Measurements from ENCODE around the gene SHISAL1.

SHISAL1 gene

GRCh38 chr22:44319685-44320084 is 6.9 kb upstream of the SHISAL1 start:
- Histone ChIP-seq H3K36me3 (ENCODE audit: insufficient read depth, low read length) (no peaks in the 10 kb centered on the region), H3K9me3 (ENCODE audit: low read length) (no peaks in the 10 kb centered on the region), H3K27ac (ENCODE audit: low read depth, low read length) (no peak overlapping the region), H3K27me3 (ENCODE audit: control insufficient read depth in 1 of 2, insufficient read depth in 2 of 2, low read length in 2 of 2) (no peaks in the 10 kb centered on the region), H3K4me1 (ENCODE audit: insufficient read depth, low read length) (peaks cover 1% of the 10 kb centered on the region), H3K4me3 (ENCODE audit: low read depth in 1 of 2, low read length in 2 of 2) (no peak overlapping the region), H3K9ac (ENCODE audit: low read length) (no peak overlapping the region)

GRCh38 chr22:44318751-44319150 is 6.0 kb upstream of the SHISAL1 start:
- H3K4me1 ChIP-seq (ENCODE audit: insufficient read depth, low read length) = peaks cover 9% of the 10 kb centered on the region
- H3K36me3 ChIP-seq (ENCODE audit: insufficient read depth, low read length) = no peaks in the 10 kb centered on the region
- H3K4me3 ChIP-seq (ENCODE audit: low read depth in 1 of 2, low read length in 2 of 2) = no peak overlapping the region
- H3K27ac ChIP-seq (ENCODE audit: low read depth, low read length) = no peak overlapping the region
- no peaks in the 10 kb centered on the region for H3K9me3 ChIP-seq (ENCODE audit: low read length)
- no peak overlapping the region for H3K9ac ChIP-seq (ENCODE audit: low read length)
- H3K27me3 ChIP-seq (ENCODE audit: control insufficient read depth in 1 of 2, insufficient read depth in 2 of 2, low read length in 2 of 2) = no peaks in the 10 kb centered on the region

GRCh38 chr22:44317886-44318637 is 5.3 kb upstream of the SHISAL1 start:
- Histone ChIP-seq H3K4me1 (ENCODE audit: insufficient read depth, low read length) (peaks cover 14% of the 10 kb centered on the region), H3K36me3 (ENCODE audit: insufficient read depth, low read length) (no peaks in the 10 kb centered on the region), H3K27me3 (ENCODE audit: control insufficient read depth in 1 of 2, insufficient read depth in 2 of 2, low read length in 2 of 2) (no peaks in the 10 kb centered on the region), H3K27ac (ENCODE audit: low read depth, low read length) (no peak overlapping the region), H3K9me3 (ENCODE audit: low read length) (no peaks in the 10 kb centered on the region), H3K9ac (ENCODE audit: low read length) (no peak overlapping the region), H3K4me3 (ENCODE audit: low read depth in 1 of 2, low read length in 2 of 2) (no peak overlapping the region)

GRCh38 chr22:44317123-44317444 is 4.3 kb upstream of the SHISAL1 start:
- Histone ChIP-seq H3K27me3 (ENCODE audit: control insufficient read depth in 1 of 2, insufficient read depth in 2 of 2, low read length in 2 of 2) (no peaks in the 10 kb centered on the region), H3K9me3 (ENCODE audit: low read length) (no peaks in the 10 kb centered on the region), H3K9ac (ENCODE audit: low read length) (no peak overlapping the region), H3K4me1 (ENCODE audit: insufficient read depth, low read length) (peaks cover 22% of the 10 kb centered on the region), H3K4me3 (ENCODE audit: low read depth in 1 of 2, low read length in 2 of 2) (no peak overlapping the region), H3K27ac (ENCODE audit: low read depth, low read length) (no peak overlapping the region), H3K36me3 (ENCODE audit: insufficient read depth, low read length) (no peaks in the 10 kb centered on the region)

GRCh38 chr22:44316393-44317122 is 3.8 kb upstream of the SHISAL1 start:
- H3K9ac ChIP-seq (ENCODE audit: low read length) = no peak overlapping the region
- peaks cover 27% of the 10 kb centered on the region for H3K4me1 ChIP-seq (ENCODE audit: insufficient read depth, low read length)
- no peaks in the 10 kb centered on the region for H3K36me3 ChIP-seq (ENCODE audit: insufficient read depth, low read length)
- H3K27ac ChIP-seq (ENCODE audit: low read depth, low read length) = no peak overlapping the region
- no peak overlapping the region for H3K4me3 ChIP-seq (ENCODE audit: low read depth in 1 of 2, low read length in 2 of 2)
- H3K9me3 ChIP-seq (ENCODE audit: low read length) = no peaks in the 10 kb centered on the region
- H3K27me3 ChIP-seq (ENCODE audit: control insufficient read depth in 1 of 2, insufficient read depth in 2 of 2, low read length in 2 of 2) = no peaks in the 10 kb centered on the region

GRCh38 chr22:44314425-44315067 is 1.8 kb upstream of the SHISAL1 start:
- no peaks in the 10 kb centered on the region for H3K9me3 ChIP-seq (ENCODE audit: low read length)
- H3K4me3 ChIP-seq (ENCODE audit: low read depth in 1 of 2, low read length in 2 of 2) = no peak overlapping the region
- H3K4me1 ChIP-seq (ENCODE audit: insufficient read depth, low read length) = peaks cover 45% of the 10 kb centered on the region
- no peaks in the 10 kb centered on the region for H3K27me3 ChIP-seq (ENCODE audit: control insufficient read depth in 1 of 2, insufficient read depth in 2 of 2, low read length in 2 of 2)
- H3K27ac ChIP-seq (ENCODE audit: low read depth, low read length) = no peak overlapping the region
- H3K9ac ChIP-seq (ENCODE audit: low read length) = no peak overlapping the region
- H3K36me3 ChIP-seq (ENCODE audit: insufficient read depth, low read length) = no peaks in the 10 kb centered on the region

GRCh38 chr22:44313385-44314006 is 745 bp upstream of the SHISAL1 start:
- Histone ChIP-seq H3K36me3 (ENCODE audit: insufficient read depth, low read length) (no peaks in the 10 kb centered on the region), H3K27me3 (ENCODE audit: control insufficient read depth in 1 of 2, insufficient read depth in 2 of 2, low read length in 2 of 2) (no peaks in the 10 kb centered on the region), H3K4me3 (ENCODE audit: low read depth in 1 of 2, low read length in 2 of 2) (no peak overlapping the region), H3K27ac (ENCODE audit: low read depth, low read length) (peak overlapping the region; percentile 1), H3K9ac (ENCODE audit: low read length) (no peak overlapping the region), H3K4me1 (ENCODE audit: insufficient read depth, low read length) (peaks cover 55% of the 10 kb centered on the region), H3K9me3 (ENCODE audit: low read length) (no peaks in the 10 kb centered on the region)

GRCh38 chr22:44311855-44312170 is 938 bp downstream of the SHISAL1 start:
- Histone ChIP-seq H3K4me1 (ENCODE audit: insufficient read depth, low read length) (peaks cover 72% of the 10 kb centered on the region), H3K4me3 (ENCODE audit: low read depth in 1 of 2, low read length in 2 of 2) (no peak overlapping the region), H3K27me3 (ENCODE audit: control insufficient read depth in 1 of 2, insufficient read depth in 2 of 2, low read length in 2 of 2) (no peaks in the 10 kb centered on the region), H3K9me3 (ENCODE audit: low read length) (no peaks in the 10 kb centered on the region), H3K9ac (ENCODE audit: low read length) (no peak overlapping the region), H3K27ac (ENCODE audit: low read depth, low read length) (peak overlapping the region; percentile 53), H3K36me3 (ENCODE audit: insufficient read depth, low read length) (no peaks in the 10 kb centered on the region)

- H3K36me3 ChIP-seq (ENCODE audit: insufficient read depth, low read length) = no peaks in the 10 kb centered on the region
- H3K27me3 ChIP-seq (ENCODE audit: control insufficient read depth in 1 of 2, insufficient read depth in 2 of 2, low read length in 2 of 2) = no peaks in the 10 kb centered on the region
- peak overlapping the region; percentile 53 for H3K27ac ChIP-seq (ENCODE audit: low read depth, low read length)
- no peak overlapping the region for H3K9ac ChIP-seq (ENCODE audit: low read length)
- no peak overlapping the region for H3K4me3 ChIP-seq (ENCODE audit: low read depth in 1 of 2, low read length in 2 of 2)
- H3K4me1 ChIP-seq (ENCODE audit: insufficient read depth, low read length) = peaks cover 77% of the 10 kb centered on the region
- no peaks in the 10 kb centered on the region for H3K9me3 ChIP-seq (ENCODE audit: low read length)
Observed at GRCh38 chr22:44311104-44311854, 1.5 kb downstream of the SHISAL1 start.

GRCh38 chr22:44309647-44310046 is 3.1 kb downstream of the SHISAL1 start:
- H3K4me3 ChIP-seq (ENCODE audit: low read depth in 1 of 2, low read length in 2 of 2) = no peak overlapping the region
- H3K9me3 ChIP-seq (ENCODE audit: low read length) = no peaks in the 10 kb centered on the region
- peaks cover 91% of the 10 kb centered on the region for H3K4me1 ChIP-seq (ENCODE audit: insufficient read depth, low read length)
- H3K36me3 ChIP-seq (ENCODE audit: insufficient read depth, low read length) = no peaks in the 10 kb centered on the region
- H3K9ac ChIP-seq (ENCODE audit: low read length) = no peak overlapping the region
- no peaks in the 10 kb centered on the region for H3K27me3 ChIP-seq (ENCODE audit: control insufficient read depth in 1 of 2, insufficient read depth in 2 of 2, low read length in 2 of 2)
- H3K27ac ChIP-seq (ENCODE audit: low read depth, low read length) = peak overlapping the region; percentile 75

- H3K4me1 ChIP-seq (ENCODE audit: insufficient read depth, low read length) = peaks cover 91% of the 10 kb centered on the region
- peak overlapping the region; percentile 75 for H3K27ac ChIP-seq (ENCODE audit: low read depth, low read length)
- H3K36me3 ChIP-seq (ENCODE audit: insufficient read depth, low read length) = no peaks in the 10 kb centered on the region
- H3K9me3 ChIP-seq (ENCODE audit: low read length) = no peaks in the 10 kb centered on the region
- H3K9ac ChIP-seq (ENCODE audit: low read length) = no peak overlapping the region
- no peak overlapping the region for H3K4me3 ChIP-seq (ENCODE audit: low read depth in 1 of 2, low read length in 2 of 2)
- no peaks in the 10 kb centered on the region for H3K27me3 ChIP-seq (ENCODE audit: control insufficient read depth in 1 of 2, insufficient read depth in 2 of 2, low read length in 2 of 2)
Observed at GRCh38 chr22:44309137-44309536, 3.6 kb downstream of the SHISAL1 start.
